Natural killer cell (primary cell): Measurements from ENCODE around the gene MTG2. TPM values are rescaled to one million over a fixed set of nuclear protein-coding genes. Genes with fewer than 3 reads are reported as not detected.

ENCODE experiments used
- ATAC-seq, 3 donors: fragments of 150-1000 bp in 2 of 3; fragments of 200-7000 bp in 1 of 3; cut with Tn5 transposase; 1 replicate in 1 of 3; 2 replicates in 2 of 3; pipeline ENCODE4 v1.10.0; 2021; ENCODE audit warnings: mild to moderate bottlenecking in 2 of 3, moderate library complexity in 2 of 3
- DNase-seq, 2 donors: peaks; one replicate each; pipeline versions ENCODE4 v3.0.0 to v3.0.0-alpha.2; 2013 to 2021; ENCODE audit warnings: mixed read lengths in 1 of 2
- H3K27ac ChIP-seq: one replicate; pipeline ENCODE4 v1.5.1; 2013; ENCODE audit warnings: mild to moderate bottlenecking, low read length
- H3K27me3 ChIP-seq: one replicate; pipeline ENCODE4 v1.6.1; 2013; ENCODE audit warnings: low read length; ENCODE audit not compliant: control insufficient read depth, insufficient read depth
- H3K36me3 ChIP-seq: one replicate; pipeline ENCODE4 v1.6.1; 2013; ENCODE audit warnings: low read length; ENCODE audit not compliant: control insufficient read depth, insufficient read depth
- H3K4me1 ChIP-seq: one replicate; pipeline ENCODE4 v1.6.1; 2013; ENCODE audit warnings: low read length; ENCODE audit not compliant: control insufficient read depth, insufficient read depth
- H3K4me3 ChIP-seq: one replicate; pipeline ENCODE4 v1.5.1; 2013; ENCODE audit warnings: low read length
- H3K9me3 ChIP-seq: one replicate; pipeline ENCODE4 v1.6.1; 2013; ENCODE audit warnings: low read length; ENCODE audit not compliant: control insufficient read depth, insufficient read depth
- H3K27ac Mint-ChIP-seq, 2 donors: one replicate each; pipeline ENCODE4 v1.8.0; 2022; ENCODE audit warnings: mild to moderate bottlenecking in 2 of 2, mixed read lengths in 2 of 2, moderate library complexity in 1 of 2
- H3K27me3 Mint-ChIP-seq, 2 donors: one replicate each; pipeline ENCODE4 v1.8.0; 2022; ENCODE audit warnings: low read depth in 2 of 2, mixed read lengths in 2 of 2
- H3K36me3 Mint-ChIP-seq: one replicate; pipeline ENCODE4 v1.8.0; 2022; ENCODE audit warnings: mixed read lengths
- H3K4me1 Mint-ChIP-seq, 2 donors: one replicate each; pipeline ENCODE4 v1.8.0; 2022; ENCODE audit warnings: mixed read lengths in 2 of 2
- H3K4me3 Mint-ChIP-seq: one replicate; pipeline ENCODE4 v1.8.0; 2022; ENCODE audit warnings: mild to moderate bottlenecking, moderate library complexity, mixed read lengths
- H3K9me3 Mint-ChIP-seq, 2 donors: one replicate each; pipeline ENCODE4 v1.8.0; 2022; ENCODE audit warnings: mixed read lengths in 2 of 2
- WGBS: methylation state at CpG from one replicate; pipeline ENCODE4 v1.1.7; 2013; ENCODE audit warnings: missing lambda C conversion rate; ENCODE audit not compliant: insufficient coverage; 5-methylcytosine and 5-hydroxymethylcytosine counted together
- intact Hi-C: fragments of 100-400 bp; cut with micrococcal nuclease; formaldehyde crosslinking; loops from one replicate; pipeline ENCODE4 v1.14.2; 2022
- total RNA-seq, 4 donors: library from RNA; stranded (reverse); fragments of 120-200 nt in 1 of 4; gene quantifications; one replicate each; pipeline versions ENCODE4 v1.2.3 to v1.2.4, GENCODE V29; 2013 to 2022
- TF ChIP-seq, protein P1 (sequence below): fragments of 200-600 bp; IDR thresholded peaks from one replicate; pipeline ENCODE4 v1.8.0; 2022; ENCODE audit warnings: antibody characterized with exemption

Gene MTG2
- total RNA-seq, 3 donors from 2014 or later (not counting 1 experiment from before 2014, with no cell fraction given), result 16.8 to 25.8 (median 25.3) TPM

DNA sequence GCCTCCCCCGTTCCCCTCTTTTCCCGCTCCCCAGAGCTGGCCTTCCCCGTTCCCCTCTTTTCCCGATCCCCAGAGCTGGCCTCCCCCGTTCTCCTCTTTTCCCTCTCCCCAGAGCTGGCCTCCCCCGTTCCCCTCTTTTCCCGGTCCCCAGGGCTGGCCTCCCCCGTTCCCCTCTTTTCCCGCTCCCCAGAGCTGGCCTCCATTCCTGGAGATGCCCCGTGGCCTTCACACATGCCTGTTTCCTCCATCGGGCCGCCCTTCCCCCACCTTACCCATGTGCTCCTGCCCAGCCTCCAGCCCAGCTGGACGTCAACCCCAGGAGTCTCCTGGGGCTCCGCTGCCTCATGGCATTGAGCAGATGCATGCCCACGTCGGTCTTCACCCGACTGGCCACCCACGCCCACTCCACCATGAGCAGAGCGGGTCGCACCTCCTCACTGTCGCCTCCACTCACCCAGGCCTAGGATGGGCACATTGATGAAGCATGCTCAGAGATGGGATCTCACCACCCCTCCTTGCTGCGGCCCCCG is 30.9 kb upstream of the MTG2 start:
- no peak overlapping the region for H3K27ac Mint-ChIP-seq
- no peak overlapping the region for H3K27ac ChIP-seq
- DNase-seq (no peak), ATAC-seq (no peak)
- H3K4me1 Mint-ChIP-seq, result peaks cover 17 to 35% of the 10 kb centered on the region in 2 donors
- H3K9me3 Mint-ChIP-seq, result peaks cover 0 to 2% of the 10 kb centered on the region in 2 donors
- no peaks in the 10 kb centered on the region for H3K36me3 Mint-ChIP-seq
- H3K36me3 ChIP-seq, result no peaks in the 10 kb centered on the region
- no peak overlapping the region for H3K4me3 Mint-ChIP-seq
- peaks cover 6% of the 10 kb centered on the region for H3K4me1 ChIP-seq
- no peak overlapping the region for H3K4me3 ChIP-seq
- TF ChIP-seq, protein P1, sequence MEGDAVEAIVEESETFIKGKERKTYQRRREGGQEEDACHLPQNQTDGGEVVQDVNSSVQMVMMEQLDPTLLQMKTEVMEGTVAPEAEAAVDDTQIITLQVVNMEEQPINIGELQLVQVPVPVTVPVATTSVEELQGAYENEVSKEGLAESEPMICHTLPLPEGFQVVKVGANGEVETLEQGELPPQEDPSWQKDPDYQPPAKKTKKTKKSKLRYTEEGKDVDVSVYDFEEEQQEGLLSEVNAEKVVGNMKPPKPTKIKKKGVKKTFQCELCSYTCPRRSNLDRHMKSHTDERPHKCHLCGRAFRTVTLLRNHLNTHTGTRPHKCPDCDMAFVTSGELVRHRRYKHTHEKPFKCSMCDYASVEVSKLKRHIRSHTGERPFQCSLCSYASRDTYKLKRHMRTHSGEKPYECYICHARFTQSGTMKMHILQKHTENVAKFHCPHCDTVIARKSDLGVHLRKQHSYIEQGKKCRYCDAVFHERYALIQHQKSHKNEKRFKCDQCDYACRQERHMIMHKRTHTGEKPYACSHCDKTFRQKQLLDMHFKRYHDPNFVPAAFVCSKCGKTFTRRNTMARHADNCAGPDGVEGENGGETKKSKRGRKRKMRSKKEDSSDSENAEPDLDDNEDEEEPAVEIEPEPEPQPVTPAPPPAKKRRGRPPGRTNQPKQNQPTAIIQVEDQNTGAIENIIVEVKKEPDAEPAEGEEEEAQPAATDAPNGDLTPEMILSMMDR, result no peak
- no peaks in the 10 kb centered on the region for H3K27me3 Mint-ChIP-seq
- H3K9me3 ChIP-seq, result no peaks in the 10 kb centered on the region
- H3K27me3 ChIP-seq, result no peaks in the 10 kb centered on the region
- intact Hi-C loops, result no loop called here
- 88% methylated on average over 23 of the region's 23 CpGs for WGBS

DNA sequence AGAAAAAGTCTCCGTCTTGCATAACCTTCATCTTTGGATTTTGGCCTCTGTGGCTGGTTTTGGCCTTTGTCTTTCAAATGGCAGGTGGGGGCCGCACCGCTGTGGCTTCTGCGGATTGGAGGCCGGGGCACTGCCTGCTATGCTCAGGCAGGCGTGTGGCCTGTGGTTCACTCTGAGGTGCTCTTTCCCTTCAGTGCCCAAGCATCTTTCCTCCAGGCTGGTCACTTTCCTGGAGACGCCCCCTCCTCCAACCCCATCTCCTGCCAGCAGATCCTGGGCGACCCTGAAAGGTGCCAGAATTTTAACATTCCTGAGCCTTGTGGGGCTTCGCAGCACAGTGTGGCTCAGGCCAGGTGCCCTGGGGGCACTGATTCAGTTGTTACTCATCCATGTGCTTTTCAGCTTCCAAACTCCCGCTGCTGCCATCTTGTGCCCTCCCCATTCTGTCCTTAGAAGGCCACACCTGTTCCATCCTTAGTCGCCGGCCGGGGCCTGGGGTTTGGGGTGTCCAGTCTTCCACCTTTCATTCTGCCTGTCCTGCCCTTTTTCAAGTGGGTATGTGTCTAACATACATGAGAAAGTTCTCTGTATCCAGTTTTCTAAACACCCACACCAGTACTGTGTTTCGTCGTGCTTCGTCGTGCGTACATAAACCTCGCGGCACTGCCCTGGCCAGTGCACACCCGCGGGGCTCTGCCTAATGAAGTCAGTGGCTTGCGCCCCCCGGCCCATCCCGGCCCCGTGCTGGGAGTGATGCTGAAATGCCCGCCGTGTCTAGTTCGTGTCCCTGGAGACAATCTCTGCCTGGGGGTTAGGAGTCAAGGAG is 27.2 kb upstream of the MTG2 start:
- H3K27ac Mint-ChIP-seq, result peak overlapping the region in 1 of 2 donors; percentile 55

DNA sequence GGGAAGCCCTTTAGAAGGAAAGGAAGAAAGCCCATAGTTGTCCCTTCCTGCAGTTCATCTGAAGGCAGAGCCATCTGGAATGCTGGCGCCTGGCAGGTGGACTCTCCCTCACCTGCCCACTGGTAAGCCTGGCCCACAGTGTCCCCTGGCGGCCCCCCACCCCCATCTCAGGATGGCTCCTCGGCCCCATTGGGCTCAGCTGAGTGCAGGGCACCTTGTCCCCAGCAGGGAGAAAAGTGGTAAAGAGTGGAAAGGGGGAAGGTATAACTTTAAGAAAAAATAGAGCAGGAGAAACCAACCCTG is 26.6 kb upstream of the MTG2 start:
- Histone ChIP-seq H3K9me3 (no peaks in the 10 kb centered on the region), H3K36me3 (peaks cover 2% of the 10 kb centered on the region), H3K4me1 (peaks cover 18% of the 10 kb centered on the region), H3K27ac (no peak overlapping the region), H3K4me3 (no peak overlapping the region), H3K27me3 (no peaks in the 10 kb centered on the region)
- Mint-ChIP-seq H3K4me3 (no peak overlapping the region), H3K9me3 (peaks cover 0 to 2% of the 10 kb centered on the region in 2 donors), H3K27ac (peak overlapping the region in 1 of 2 donors; percentile 55), H3K27me3 (no peaks in the 10 kb centered on the region), H3K36me3 (no peaks in the 10 kb centered on the region), H3K4me1 (peaks cover 5 to 23% of the 10 kb centered on the region in 2 donors)
- no peak for ATAC-seq
- no peak for DNase-seq
- TF ChIP-seq, protein P1, result no peak
- intact Hi-C loops, result loop anchor here (2.0 kb wide), 1 partner anchor 145 kb away; no protein-coding TSS in a partner anchor
- WGBS, result 100% methylated on average over 1 of the region's 3 CpGs

More for the DNA sequence above, 27.2 kb upstream of the MTG2 start:
- H3K4me3 Mint-ChIP-seq, result no peak overlapping the region
- DNase-seq (no peak), ATAC-seq (no peak)
- intact Hi-C loops, result loop anchor here (2.0 kb wide), 1 partner anchor 145 kb away; no protein-coding TSS in a partner anchor
- Histone ChIP-seq H3K9me3 (no peaks in the 10 kb centered on the region), H3K27ac (no peak overlapping the region), H3K4me3 (no peak overlapping the region), H3K36me3 (no peaks in the 10 kb centered on the region), H3K4me1 (peaks cover 18% of the 10 kb centered on the region), H3K27me3 (no peaks in the 10 kb centered on the region)
- peaks cover 0 to 2% of the 10 kb centered on the region in 2 donors for H3K9me3 Mint-ChIP-seq
- no peaks in the 10 kb centered on the region for H3K27me3 Mint-ChIP-seq
- 92% methylated on average over 29 of the region's 29 CpGs for WGBS
- peaks cover 5 to 24% of the 10 kb centered on the region in 2 donors for H3K4me1 Mint-ChIP-seq
- no peaks in the 10 kb centered on the region for H3K36me3 Mint-ChIP-seq
- TF ChIP-seq, protein P1, result no peak
